ENCODE data around the gene GDE1.
"Not testable (repeated sequence)": the region's sequence is repeated elsewhere in the genome, so short reads cannot be mapped to it uniquely, and the experiment has no call there.

GDE1 gene, protein sequence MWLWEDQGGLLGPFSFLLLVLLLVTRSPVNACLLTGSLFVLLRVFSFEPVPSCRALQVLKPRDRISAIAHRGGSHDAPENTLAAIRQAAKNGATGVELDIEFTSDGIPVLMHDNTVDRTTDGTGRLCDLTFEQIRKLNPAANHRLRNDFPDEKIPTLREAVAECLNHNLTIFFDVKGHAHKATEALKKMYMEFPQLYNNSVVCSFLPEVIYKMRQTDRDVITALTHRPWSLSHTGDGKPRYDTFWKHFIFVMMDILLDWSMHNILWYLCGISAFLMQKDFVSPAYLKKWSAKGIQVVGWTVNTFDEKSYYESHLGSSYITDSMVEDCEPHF

DNA sequence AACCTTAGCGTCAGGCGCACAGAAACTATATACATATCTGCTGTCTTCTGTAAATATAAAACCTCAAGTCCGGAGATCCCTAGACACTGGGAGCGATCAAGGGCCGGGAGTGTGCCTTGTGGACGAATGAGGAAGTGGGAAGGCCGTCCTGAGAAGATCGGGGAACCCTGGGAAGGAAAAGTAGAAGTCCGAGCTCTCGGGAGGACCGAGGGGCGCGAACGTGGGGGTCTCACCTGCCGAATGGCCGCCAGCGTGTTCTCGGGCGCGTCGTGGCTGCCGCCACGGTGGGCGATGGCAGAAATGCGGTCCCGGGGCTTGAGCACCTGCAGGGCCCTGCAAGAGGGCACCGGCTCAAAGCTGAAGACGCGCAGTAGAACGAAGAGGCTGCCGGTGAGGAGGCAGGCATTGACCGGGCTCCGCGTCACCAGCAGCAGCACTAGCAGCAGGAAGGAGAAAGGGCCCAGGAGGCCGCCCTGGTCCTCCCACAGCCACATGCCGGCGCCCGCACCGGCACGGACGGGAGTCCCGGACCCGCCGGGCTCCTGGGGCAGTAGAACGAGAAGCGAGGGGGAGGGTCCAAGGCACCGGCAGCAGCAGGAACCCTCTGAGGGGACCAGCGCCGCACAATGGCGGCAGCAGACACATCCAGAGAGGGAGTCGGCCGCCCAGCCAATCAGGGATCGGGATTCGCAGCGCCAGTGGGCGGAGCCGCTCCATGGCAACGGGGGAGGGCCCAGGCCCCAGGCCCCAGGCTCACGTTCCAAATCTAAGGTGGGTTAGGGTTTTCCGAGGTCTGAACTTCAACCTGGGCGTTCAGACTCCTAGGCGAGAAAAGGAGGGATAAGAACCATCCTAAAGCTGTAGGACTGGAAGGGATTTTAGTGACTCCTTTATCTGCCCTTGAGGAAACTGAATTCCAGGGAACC lies at the start of gene GDE1:
GDE1 (minus strand) TSS at position 628 of the 926 bp plus-strand sequence; CDS start at position 494, 134 bp downstream.
- peak; percentile 44 for DNase-seq (ENCODE audit: low read depth)

GRCh38 chr16:19567560-19567959 lies 45.7 kb upstream of the GDE1 start:
- DNase-seq (ENCODE audit: low read depth), result no peak

DNA sequence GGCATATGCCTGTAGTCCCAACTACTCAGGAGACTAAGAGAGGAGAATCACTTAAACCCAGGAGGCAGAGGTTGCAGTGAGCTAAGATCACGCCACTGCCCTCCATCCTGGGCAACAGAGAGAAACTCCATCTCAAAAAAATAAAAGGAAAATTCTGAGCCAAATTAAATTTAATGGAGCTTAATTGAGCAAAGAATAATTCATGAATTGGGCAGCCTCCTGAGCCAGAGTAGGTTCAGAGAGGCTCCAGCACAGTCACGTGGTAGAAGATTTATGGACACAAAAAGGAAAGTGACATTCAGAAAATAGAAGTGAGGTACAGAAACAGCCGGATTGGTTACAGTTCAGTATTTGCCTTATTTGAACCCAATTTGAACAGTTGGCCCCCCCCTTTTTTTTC lies 44.5 kb upstream of the GDE1 start:
- DNase-seq (ENCODE audit: low read depth), result no peak

- DNase-seq (ENCODE audit: low read depth), result no peak
Measured at GRCh38 chr16:19563377-19563776, 41.5 kb upstream of the GDE1 start.

GRCh38 chr16:19560078-19560477 lies 38.2 kb upstream of the GDE1 start:
- DNase-seq (ENCODE audit: low read depth), result no peak

DNA sequence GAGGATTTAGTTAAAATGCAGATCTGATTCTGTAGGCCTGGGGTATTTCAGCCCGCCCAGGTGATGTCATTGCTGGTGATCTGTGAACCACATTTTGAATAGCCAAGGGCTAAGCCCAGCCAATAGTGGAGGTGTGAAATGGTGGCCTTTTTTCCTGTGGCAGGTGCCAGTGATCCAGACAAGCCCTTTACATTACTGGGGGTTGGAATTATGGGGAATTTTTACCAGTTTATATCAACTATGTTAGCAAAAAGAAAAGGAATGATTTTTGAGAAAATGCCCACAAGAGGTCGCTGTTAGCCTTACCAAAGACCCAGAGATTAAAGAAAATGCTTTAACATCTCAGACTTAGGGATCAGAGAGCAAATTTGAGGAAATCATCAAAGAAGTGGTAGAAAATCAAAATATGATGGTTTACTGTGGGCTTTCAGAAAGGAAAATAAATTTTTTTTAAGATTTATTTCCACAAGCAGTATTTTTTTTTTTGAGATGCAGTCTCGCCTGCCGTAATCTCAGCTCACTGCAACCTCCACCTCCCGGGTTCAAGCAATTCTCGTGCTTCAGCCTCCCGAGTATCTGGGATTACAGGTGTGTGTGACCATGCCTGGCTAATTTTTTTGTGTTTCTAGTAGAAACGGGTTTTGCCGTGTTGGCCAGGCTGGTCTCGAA lies 37.5 kb upstream of the GDE1 start:
- peak; percentile 37 for DNase-seq (ENCODE audit: low read depth)

GRCh38 chr16:19555938-19556771 lies 34.3 kb upstream of the GDE1 start:
- no peak for DNase-seq (ENCODE audit: low read depth)

GRCh38 chr16:19555186-19555937 lies 33.5 kb upstream of the GDE1 start, which contains the start of gene VPS35L:
Gene VPS35L, plus strand, starts transcription at chr16:19555703. Its CDS starts 27 bp downstream, at chr16:19555730.
- DNase-seq (ENCODE audit: low read depth), result peak; percentile 95

GRCh38 chr16:19549673-19550072 lies 27.8 kb upstream of the GDE1 start:
- DNase-seq (ENCODE audit: low read depth), result no peak

GRCh38 chr16:19548144-19548543 lies 26.2 kb upstream of the GDE1 start:
- DNase-seq (ENCODE audit: low read depth), result no peak

DNA sequence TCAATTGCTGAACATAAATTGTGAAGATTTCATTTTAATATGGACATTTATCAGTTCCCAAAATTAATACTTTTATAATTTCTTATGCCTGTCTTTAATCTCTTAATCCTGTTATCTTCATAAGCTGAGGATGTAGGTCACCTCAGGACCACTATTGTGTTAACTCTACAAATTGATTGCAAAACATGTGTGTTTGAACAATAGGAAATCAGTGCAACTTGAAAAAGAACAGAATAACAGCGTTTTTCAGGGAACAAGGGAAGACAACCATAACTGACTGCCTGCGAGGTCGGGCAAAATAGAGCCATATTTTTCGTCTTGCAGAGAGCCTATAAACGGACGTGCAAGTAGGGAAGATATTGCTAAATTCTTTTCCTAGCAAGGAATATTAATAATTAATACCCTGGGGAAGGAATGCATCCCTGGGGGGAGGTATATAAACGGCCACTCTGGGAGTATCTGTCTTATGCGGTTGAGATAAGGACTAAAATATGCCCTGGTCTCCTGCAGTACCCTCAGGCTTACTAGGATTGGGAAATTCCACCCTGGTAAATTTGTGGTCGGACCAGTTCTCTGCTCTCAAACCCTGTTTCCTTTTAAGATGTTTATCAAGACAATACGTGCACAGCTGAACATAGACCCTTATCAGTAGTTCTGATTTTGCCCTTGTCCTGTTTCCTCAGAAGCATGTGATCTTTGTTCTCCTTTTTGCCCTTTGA lies 21.5 kb upstream of the GDE1 start:
- not testable (repeated sequence) for DNase-seq (ENCODE audit: low read depth)

DNA sequence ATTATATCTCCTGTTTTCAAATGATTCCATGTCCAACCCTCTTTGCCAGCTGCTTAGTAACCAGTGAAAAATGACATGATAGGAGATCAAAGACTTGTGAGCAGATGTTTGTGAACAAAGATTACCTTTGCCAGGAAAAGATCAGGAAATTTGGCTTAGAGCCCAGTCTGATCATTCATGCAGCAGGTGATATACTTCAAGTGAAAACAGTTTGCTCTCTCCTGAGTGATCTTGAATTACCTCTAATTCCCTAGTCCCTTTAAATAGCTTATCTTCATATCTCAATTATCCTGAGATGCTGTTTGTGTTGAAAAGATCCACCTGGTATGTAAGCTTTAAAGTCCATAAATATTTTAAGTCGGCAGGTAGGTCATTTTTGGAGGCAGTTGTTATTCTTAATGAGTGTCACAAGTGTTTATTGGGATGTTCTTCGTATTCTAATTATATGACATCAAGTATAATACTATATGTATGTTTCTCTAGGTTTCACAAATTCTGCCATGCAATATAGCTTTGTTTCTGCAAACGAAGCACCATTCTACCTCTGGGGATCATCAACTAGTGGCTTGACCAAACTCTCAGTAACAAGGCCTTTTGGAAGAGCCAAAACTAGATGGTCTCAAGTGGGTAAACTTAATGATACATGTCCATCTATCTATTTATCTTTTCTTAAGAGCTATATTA lies 20.4 kb upstream of the GDE1 start:
- no peak for DNase-seq (ENCODE audit: low read depth)

GRCh38 chr16:19540241-19540970 lies 18.5 kb upstream of the GDE1 start:
- no peak for DNase-seq (ENCODE audit: low read depth)

GRCh38 chr16:19532601-19533000 lies 10.7 kb upstream of the GDE1 start:
- no peak for DNase-seq (ENCODE audit: low read depth)

DNA sequence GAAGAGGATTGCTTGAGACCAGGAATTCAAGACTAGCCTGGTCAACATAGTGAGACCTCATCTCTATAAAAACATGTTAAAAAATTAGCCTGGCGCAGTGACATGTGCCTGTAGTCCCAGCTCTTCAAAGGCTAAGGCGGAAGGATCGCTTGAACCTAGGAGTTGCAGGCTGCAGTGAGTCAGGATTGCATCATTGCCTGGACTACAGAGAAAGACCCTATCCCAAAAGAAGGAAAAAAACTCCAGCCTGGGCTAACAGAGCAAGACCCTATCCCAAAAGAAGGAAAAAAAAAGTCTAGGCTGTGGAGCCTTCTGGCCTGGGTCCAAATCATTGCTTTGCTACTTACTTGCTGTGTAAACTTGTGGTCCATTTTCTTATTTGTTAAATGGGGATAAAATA lies 6.8 kb upstream of the GDE1 start:
- DNase-seq (ENCODE audit: low read depth), result no peak

DNA sequence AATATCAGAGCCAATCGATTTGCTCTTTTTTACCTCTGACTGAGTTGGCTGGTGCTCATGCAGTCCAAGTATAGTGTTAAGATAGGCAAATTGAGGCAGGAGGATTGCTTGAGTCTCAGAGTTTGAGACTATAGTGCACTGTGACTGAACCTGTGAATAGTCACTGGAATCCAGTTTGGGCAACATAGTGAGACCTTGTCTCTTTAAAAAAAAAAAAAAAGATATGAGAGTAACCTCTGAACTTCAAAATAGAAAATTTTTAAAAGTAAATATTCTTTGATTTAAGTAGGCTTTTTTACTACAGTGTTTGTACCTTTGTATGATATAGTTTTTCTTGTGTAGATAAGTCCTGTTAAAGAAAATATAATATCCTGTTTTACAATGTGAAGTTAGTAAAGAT lies 5.3 kb upstream of the GDE1 start:
- DNase-seq (ENCODE audit: low read depth), result no peak

DNA sequence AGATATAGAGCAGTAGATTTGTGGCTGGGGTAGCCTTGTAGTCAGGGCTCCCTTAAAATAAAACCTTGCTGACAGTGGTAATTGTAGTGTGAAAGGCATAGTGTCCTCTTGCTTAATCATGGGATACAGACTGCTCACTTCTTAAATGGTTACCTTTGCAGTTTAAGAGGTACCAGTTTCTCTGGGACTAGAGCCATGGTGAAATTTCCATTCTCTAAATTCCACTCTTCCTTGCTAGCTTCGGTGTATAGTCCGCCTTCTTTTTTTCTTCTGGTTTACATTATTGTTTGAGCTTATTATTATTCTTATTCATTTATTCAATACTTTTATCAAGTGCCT lies 3.5 kb upstream of the GDE1 start:
- DNase-seq (ENCODE audit: low read depth), result no peak

GRCh38 chr16:19524616-19525384 lies 2.9 kb upstream of the GDE1 start:
- DNase-seq (ENCODE audit: low read depth), result no peak

- no peak for DNase-seq (ENCODE audit: low read depth)
Measured at GRCh38 chr16:19524356-19524615, 2.4 kb upstream of the GDE1 start.

All from non-pigmented ciliary epithelial cell (primary cell).